Keratinocyte (primary cell): ENCODE measurements around the gene CPSF4. TPM values are rescaled to one million over a fixed set of nuclear protein-coding genes. Genes with fewer than 3 reads are reported as not detected.

Experiments used
- DNase-seq: peaks from one replicate; pipeline ENCODE4 v3.0.0-alpha.2; 2011; ENCODE audit warnings: low read depth, missing footprints, low spot score
- FAIRE-seq: peaks from 2 replicates; lab custom pipeline; 2011; peaks lifted over from hg19 to GRCh38; lab: Jason Lieb, UNC
- H2AFZ ChIP-seq: 2 replicates; pipeline ENCODE4 v1.6.0; 2012; ENCODE audit warnings: low read length, control low read depth, inconsistent platforms; ENCODE audit not compliant: control insufficient read depth
- H3K27ac ChIP-seq: 2 replicates; pipeline ENCODE4 v1.5.1; 2011; ENCODE audit warnings: low read length; ENCODE audit not compliant: control insufficient read depth, insufficient read depth
- H3K27me3 ChIP-seq: 3 replicates; pipeline ENCODE4 v1.6.0; 2011; ENCODE audit warnings: low read length; ENCODE audit not compliant: control insufficient read depth, insufficient read depth; ENCODE audit errors: extremely low read depth
- H3K36me3 ChIP-seq, 2 experiments: 2 replicates in 1 of 2; 3 replicates in 1 of 2; pipeline ENCODE4 v1.5.1; 2011; ENCODE audit warnings: low read length in 2 of 2, mild to moderate bottlenecking in 1 of 2; ENCODE audit not compliant: control insufficient read depth in 2 of 2, insufficient read depth in 2 of 2; ENCODE audit errors: extremely low read depth in 1 of 2
- H3K4me1 ChIP-seq: 3 replicates; pipeline ENCODE4 v1.5.1; 2011; ENCODE audit warnings: low read length; ENCODE audit not compliant: control insufficient read depth, insufficient read depth; ENCODE audit errors: extremely low read depth
- H3K4me2 ChIP-seq: 3 replicates; pipeline ENCODE4 v1.6.0; 2011; ENCODE audit warnings: low read depth, low read length; ENCODE audit not compliant: control insufficient read depth, insufficient read depth; ENCODE audit errors: extremely low read depth
- H3K4me3 ChIP-seq, 3 experiments: fragments of 200-600 bp in 1 of 3; sonication (generic) in 1 of 3; 2 replicates in 2 of 3; 3 replicates in 1 of 3; pipeline ENCODE4 v1.5.1; 2011 to 2016; ENCODE audit warnings: low read length in 3 of 3, mild to moderate bottlenecking in 3 of 3, control low read depth in 2 of 3, inconsistent platforms in 1 of 3, low read depth in 1 of 3, mixed read lengths in 1 of 3, mixed run types in 1 of 3, moderate library complexity in 1 of 3; ENCODE audit not compliant: control insufficient read depth in 2 of 3, insufficient read depth in 2 of 3; ENCODE audit errors: extremely low read depth in 1 of 3
- H3K79me2 ChIP-seq: 2 replicates; pipeline ENCODE4 v1.6.0; 2012; ENCODE audit warnings: low read length; ENCODE audit not compliant: control insufficient read depth, insufficient read depth
- H3K9ac ChIP-seq: 3 replicates; pipeline ENCODE4 v1.6.0; 2011; ENCODE audit warnings: low read length; ENCODE audit not compliant: control insufficient read depth, insufficient read depth; ENCODE audit errors: extremely low read depth
- H3K9me1 ChIP-seq: 3 replicates; pipeline ENCODE4 v1.6.0; 2011; ENCODE audit warnings: low read length; ENCODE audit not compliant: control insufficient read depth, insufficient read depth; ENCODE audit errors: extremely low read depth
- H3K9me3 ChIP-seq: 2 replicates; pipeline ENCODE4 v1.5.1; 2012; ENCODE audit warnings: low read depth, low read length; ENCODE audit not compliant: control insufficient read depth
- H4K20me1 ChIP-seq: 3 replicates; pipeline ENCODE4 v1.6.0; 2011; ENCODE audit warnings: low read length; ENCODE audit not compliant: control insufficient read depth, insufficient read depth; ENCODE audit errors: extremely low read depth
- EZH2 ChIP-seq: IDR thresholded peaks from one replicate; pipeline ENCODE4 v1.6.1; 2012; ENCODE audit warnings: inconsistent platforms, mild to moderate bottlenecking, low read length, moderate library complexity
- dilution Hi-C: fragments of 300-500 bp; cut with MboI; formaldehyde crosslinking; loops from one replicate; pipeline ENCODE4 v1.7.0; 2020; ENCODE audit warnings: low sequenced_read_pairs; ENCODE audit not compliant: extremely low pct_ligation_motif_present
- polyA plus RNA-seq, 5 experiments: library from polyadenylated mRNA; depleted of rRNA in 3 of 5; stranded (reverse) in 3 of 5; stranded (forward) in 1 of 5; unstranded in 1 of 5; fragments of >200 nt; gene quantifications; 1 replicate in 1 of 5; 2 replicates in 3 of 5; 3 replicates in 1 of 5; pipeline versions ENCODE4 v1.2.1 to v1.2.3, GENCODE V29; 2011 to 2012; ENCODE audit warnings: missing spikeins in 2 of 5, low read depth in 1 of 5, low replicate concordance in 1 of 5
- TF ChIP-seq, protein P1 (sequence below), 3 experiments: IDR thresholded peaks in 1 of 3; conservative IDR thresholded peaks in 1 of 3; optimal IDR thresholded peaks in 1 of 3; 2 replicates in 2 of 3; 3 replicates in 1 of 3; pipeline versions ENCODE3 to v1.5.1; 2011; ENCODE audit warnings: low read length in 3 of 3, mild to moderate bottlenecking in 3 of 3, moderate library complexity in 2 of 3, control low read depth in 1 of 3, inconsistent platforms in 1 of 3; ENCODE audit not compliant: insufficient read depth in 2 of 3; ENCODE audit errors: extremely low read depth in 1 of 3

Gene CPSF4
- polyA plus RNA-seq, 1 donor (not counting 4 experiments of a cell fraction or from before 2014, with no cell fraction given), result 25.0 TPM

DNA sequence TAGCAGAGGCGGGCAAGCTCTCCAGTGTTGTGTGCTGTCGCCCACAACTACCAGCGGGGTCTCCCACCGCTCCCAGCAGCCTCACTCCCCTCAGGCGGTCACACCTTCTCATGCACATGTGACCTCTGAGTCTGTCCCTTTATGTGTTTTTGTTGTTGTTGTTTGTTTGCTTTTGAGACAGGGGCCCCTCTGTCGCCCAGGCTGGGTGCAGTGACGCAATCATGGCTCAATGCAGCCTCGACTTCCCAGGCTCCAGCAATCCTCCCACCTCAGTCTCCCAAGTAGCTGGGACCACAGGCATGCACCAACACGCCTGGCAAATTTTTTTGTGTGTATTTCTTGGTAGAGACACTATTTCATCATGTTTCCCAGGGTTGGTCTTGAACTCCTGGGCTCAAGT, 1.5 kb downstream of the CPSF4 start:
- Histone ChIP-seq H3K9ac (peak overlapping the region; percentile 90), H3K9me1 (no peaks in the 10 kb centered on the region), H3K36me3 (peaks cover 5 to 14% of the 10 kb centered on the region in 2 experiments), H3K27me3 (no peaks in the 10 kb centered on the region), H3K79me2 (peaks cover 36% of the 10 kb centered on the region), H3K27ac (peak overlapping the region; percentile 76), H3K4me2 (peak overlapping the region; percentile 88), H3K9me3 (no peaks in the 10 kb centered on the region), H2AFZ (no peak overlapping the region), H4K20me1 (peaks cover 5% of the 10 kb centered on the region), H3K4me1 (peaks cover 11% of the 10 kb centered on the region), H3K4me3 (peak overlapping the region; percentile 89 to 99 (median 94))
- TF ChIP-seq, protein P1, sequence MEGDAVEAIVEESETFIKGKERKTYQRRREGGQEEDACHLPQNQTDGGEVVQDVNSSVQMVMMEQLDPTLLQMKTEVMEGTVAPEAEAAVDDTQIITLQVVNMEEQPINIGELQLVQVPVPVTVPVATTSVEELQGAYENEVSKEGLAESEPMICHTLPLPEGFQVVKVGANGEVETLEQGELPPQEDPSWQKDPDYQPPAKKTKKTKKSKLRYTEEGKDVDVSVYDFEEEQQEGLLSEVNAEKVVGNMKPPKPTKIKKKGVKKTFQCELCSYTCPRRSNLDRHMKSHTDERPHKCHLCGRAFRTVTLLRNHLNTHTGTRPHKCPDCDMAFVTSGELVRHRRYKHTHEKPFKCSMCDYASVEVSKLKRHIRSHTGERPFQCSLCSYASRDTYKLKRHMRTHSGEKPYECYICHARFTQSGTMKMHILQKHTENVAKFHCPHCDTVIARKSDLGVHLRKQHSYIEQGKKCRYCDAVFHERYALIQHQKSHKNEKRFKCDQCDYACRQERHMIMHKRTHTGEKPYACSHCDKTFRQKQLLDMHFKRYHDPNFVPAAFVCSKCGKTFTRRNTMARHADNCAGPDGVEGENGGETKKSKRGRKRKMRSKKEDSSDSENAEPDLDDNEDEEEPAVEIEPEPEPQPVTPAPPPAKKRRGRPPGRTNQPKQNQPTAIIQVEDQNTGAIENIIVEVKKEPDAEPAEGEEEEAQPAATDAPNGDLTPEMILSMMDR (optimal IDR thresholded peaks at IDR 0.05 in 1 of 3, IDR thresholded peaks at IDR 0.05 in 1 of 3, conservative IDR thresholded peaks at IDR 0.05 in 1 of 3; ENCODE audit: extremely low read depth in 1 of 3, insufficient read depth in 2 of 3, low read length in 3 of 3), result no peak
- FAIRE-seq (no peak), DNase-seq (no peak)
- dilution Hi-C loops, result no loop called here

DNA sequence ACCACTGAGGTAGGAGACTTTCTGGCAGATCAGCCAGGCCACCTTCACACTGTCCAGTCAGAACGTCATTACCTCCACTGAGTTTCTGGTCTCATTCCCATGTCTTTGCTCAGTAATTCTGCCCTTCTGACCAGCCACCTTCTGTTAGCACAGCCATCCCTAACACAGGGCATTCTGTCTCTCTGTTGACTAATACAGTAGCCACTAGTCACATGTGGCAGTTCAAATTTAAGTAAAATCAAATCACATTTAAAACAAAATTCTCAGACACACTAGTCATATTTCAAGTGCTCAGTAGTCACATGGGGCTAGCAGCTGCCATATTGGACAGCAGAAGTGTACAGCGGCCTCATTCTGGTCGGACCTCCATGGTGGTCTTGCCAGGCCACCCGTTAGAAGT, 7.4 kb downstream of the CPSF4 start:
- H3K9ac ChIP-seq, result no peak overlapping the region
- dilution Hi-C loops, result no loop called here
- DNase-seq, result no peak

More for the DNA sequence above, 7.4 kb downstream of the CPSF4 start:
- no peak overlapping the region for H3K27ac ChIP-seq
- no peak for FAIRE-seq
- no peaks in the 10 kb centered on the region for H3K4me1 ChIP-seq
- H3K9me1 ChIP-seq, result no peaks in the 10 kb centered on the region
- no peak overlapping the region for H3K4me2 ChIP-seq
- H3K9me3 ChIP-seq, result no peaks in the 10 kb centered on the region
- H3K79me2 ChIP-seq, result peaks cover 3% of the 10 kb centered on the region
- H4K20me1 ChIP-seq, result no peaks in the 10 kb centered on the region
- H2AFZ ChIP-seq, result no peak overlapping the region
- H3K27me3 ChIP-seq, result no peaks in the 10 kb centered on the region
- no peak overlapping the region for H3K4me3 ChIP-seq
- TF ChIP-seq, protein P1 (optimal IDR thresholded peaks at IDR 0.05 in 1 of 3, IDR thresholded peaks at IDR 0.05 in 1 of 3, conservative IDR thresholded peaks at IDR 0.05 in 1 of 3; ENCODE audit: extremely low read depth in 1 of 3, insufficient read depth in 2 of 3, low read length in 3 of 3), result no peak
- TF ChIP-seq EZH2, result no peak
- H3K36me3 ChIP-seq, result peaks cover 39 to 44% of the 10 kb centered on the region in 2 experiments
